Astrocyte of the hippocampus (primary cell): ENCODE results near the gene DBX1.
"Not testable (repeated sequence)": the region's sequence is repeated elsewhere in the genome, so short reads cannot be mapped to it uniquely, and the experiment has no call there.

ENCODE experiments used
- DNase-seq: peaks from one replicate; pipeline ENCODE4 v3.0.0; 2011; ENCODE audit warnings: low read depth, low spot score

The DBX1 gene

GRCh38 chr11:20160425-20161229 lies at the start of gene DBX1:
TSS of gene DBX1 (minus strand) at chr11:20160475. CDS start at chr11:20160324, 151 bp downstream.
- no peak for DNase-seq

- no peak for DNase-seq
Observed at GRCh38 chr11:20208622-20209111, 48.4 kb upstream of the DBX1 start.

- no peak for DNase-seq
Observed at GRCh38 chr11:20207781-20208621, 47.7 kb upstream of the DBX1 start.

- DNase-seq, result no peak
Observed at GRCh38 chr11:20205807-20206206, 45.5 kb upstream of the DBX1 start.

- DNase-seq, result no peak
Observed at GRCh38 chr11:20204681-20205080, 44.4 kb upstream of the DBX1 start.

- DNase-seq, result no peak
Observed at GRCh38 chr11:20203831-20204230, 43.6 kb upstream of the DBX1 start.

- DNase-seq, result no peak
Observed at GRCh38 chr11:20201231-20201630, 41.0 kb upstream of the DBX1 start.

GRCh38 chr11:20200331-20200955 lies 40.2 kb upstream of the DBX1 start:
- DNase-seq, result not testable (repeated sequence)

GRCh38 chr11:20197881-20198280 lies 37.6 kb upstream of the DBX1 start:
- no peak for DNase-seq

- no peak for DNase-seq
Observed at GRCh38 chr11:20194470-20194869, 34.2 kb upstream of the DBX1 start.

GRCh38 chr11:20193307-20193706 lies 33.0 kb upstream of the DBX1 start:
- no peak for DNase-seq

GRCh38 chr11:20192641-20193040 lies 32.4 kb upstream of the DBX1 start:
- DNase-seq, result no peak

- DNase-seq, result no peak
Observed at GRCh38 chr11:20192151-20192550, 31.9 kb upstream of the DBX1 start.

GRCh38 chr11:20178976-20179375 lies 18.7 kb upstream of the DBX1 start:
- no peak for DNase-seq

- no peak for DNase-seq
Observed at GRCh38 chr11:20177136-20177535, 16.9 kb upstream of the DBX1 start.

- no peak for DNase-seq
Observed at GRCh38 chr11:20172721-20173447, 12.6 kb upstream of the DBX1 start.

GRCh38 chr11:20163783-20164481 lies 3.7 kb upstream of the DBX1 start:
- no peak for DNase-seq

GRCh38 chr11:20162824-20163782 lies 2.8 kb upstream of the DBX1 start:
- peak; percentile 68 for DNase-seq

- DNase-seq, result no peak
Observed at GRCh38 chr11:20161923-20162744, 1.9 kb upstream of the DBX1 start.
